Heart left ventricle (tissue), 13 donors: ENCODE data around the gene KTI12.

Experiments
- POLR2A ChIP-seq, 2 donors: fragments of 450-650 bp; IDR thresholded peaks; one replicate each; pipeline ENCODE4 v1.6.1; 2017; ENCODE audit warnings: antibody characterized with exemption in 2 of 2, mild to moderate bottlenecking in 2 of 2, moderate library complexity in 2 of 2
- TF ChIP-seq, protein P1 (sequence below), 12 donors: fragments of 200-600 bp; sonication (generic) in 4 of 12; IDR thresholded peaks; one replicate each; pipeline versions ENCODE4 v1.5.0 to v1.8.0; 2018 to 2022; ENCODE audit warnings: antibody characterized with exemption in 12 of 12, mild to moderate bottlenecking in 5 of 12
- donor health status: ischemic (EF 13 %, LVEDD 7.1; RV severe dilation, severe dysfunction).
- donor health status: DM: no; HTN: yes; CAD: no.
- donor health status: DM: no; HTN: no; CAD: no.
- donor health status: ischemic (EF 25% LVEDD 6.9; RV normal size, moderate dysfunction).
- donor health status: ischemic (EF 25% LVEDD 5.7; RV mildly dilated, moderate dysfunction).
- donor health status: ischemic (EF 35%, LVEDD 5.7; RV mildly dilated, moderate dysfunction).
- donor health status: nonischemic (EF 11% LVEDD 7.7; RV severe dilation, severe dysfunction).
- donor health status: DM: yes; HTN: yes; CAD: no.
- donor health status: PGD.
- donor health status: ischemic (EF 29% LVEDD 5.4; RV normal size, mild dysfunction).
- donor health status: nonischemic (EF 23%, LVEDD 6.1; RV moderate dilation, normal function).

DNA sequence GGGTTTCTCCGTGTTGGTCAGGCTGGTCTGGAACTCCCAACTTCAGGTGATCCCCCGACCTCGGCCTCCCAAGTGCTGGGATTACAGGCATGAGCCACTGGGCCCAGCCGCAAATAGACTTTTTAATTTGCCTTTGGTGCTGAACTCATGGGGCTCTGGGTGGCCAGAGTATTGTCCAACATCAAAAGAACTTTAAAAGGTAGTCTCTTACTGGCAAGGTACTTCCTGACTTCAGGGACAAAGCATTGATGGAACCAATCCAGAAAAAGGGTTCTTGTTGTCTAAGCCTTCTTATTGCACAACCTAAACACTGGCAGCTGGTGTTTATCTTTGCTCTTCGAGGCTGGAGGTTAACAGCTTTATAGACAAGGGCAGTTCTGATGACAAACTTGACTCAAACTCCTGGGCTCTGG is 3.8 kb upstream of the KTI12 start:
- no peak for TF ChIP-seq POLR2A (IDR thresholded peaks at IDR 0.05)
- TF ChIP-seq, protein P1, sequence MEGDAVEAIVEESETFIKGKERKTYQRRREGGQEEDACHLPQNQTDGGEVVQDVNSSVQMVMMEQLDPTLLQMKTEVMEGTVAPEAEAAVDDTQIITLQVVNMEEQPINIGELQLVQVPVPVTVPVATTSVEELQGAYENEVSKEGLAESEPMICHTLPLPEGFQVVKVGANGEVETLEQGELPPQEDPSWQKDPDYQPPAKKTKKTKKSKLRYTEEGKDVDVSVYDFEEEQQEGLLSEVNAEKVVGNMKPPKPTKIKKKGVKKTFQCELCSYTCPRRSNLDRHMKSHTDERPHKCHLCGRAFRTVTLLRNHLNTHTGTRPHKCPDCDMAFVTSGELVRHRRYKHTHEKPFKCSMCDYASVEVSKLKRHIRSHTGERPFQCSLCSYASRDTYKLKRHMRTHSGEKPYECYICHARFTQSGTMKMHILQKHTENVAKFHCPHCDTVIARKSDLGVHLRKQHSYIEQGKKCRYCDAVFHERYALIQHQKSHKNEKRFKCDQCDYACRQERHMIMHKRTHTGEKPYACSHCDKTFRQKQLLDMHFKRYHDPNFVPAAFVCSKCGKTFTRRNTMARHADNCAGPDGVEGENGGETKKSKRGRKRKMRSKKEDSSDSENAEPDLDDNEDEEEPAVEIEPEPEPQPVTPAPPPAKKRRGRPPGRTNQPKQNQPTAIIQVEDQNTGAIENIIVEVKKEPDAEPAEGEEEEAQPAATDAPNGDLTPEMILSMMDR (IDR thresholded peaks at IDR 0.05) = no peak
